PC-3 (cell line): ENCODE measurements around the gene ARSG.

Experiments used
- CTCF ChIP-seq: fragments of 300-600 bp; sonication (generic); conservative IDR thresholded peaks from 2 replicates; pipeline ENCODE4 v1.5.1; 2017; ENCODE audit warnings: antibody characterized with exemption, low read depth, mild to moderate bottlenecking, low read length
- EZH2phosphoT487 ChIP-seq: fragments of 300-600 bp; sonication (generic); IDR thresholded peaks from 2 replicates; pipeline ENCODE4 v1.6.1; 2018; ENCODE audit warnings: mild to moderate bottlenecking, antibody characterized with exemption, low read length, borderline replicate concordance

GRCh38 chr17:68399638-68400403, 108.5 kb downstream of the ARSG start:
- TF ChIP-seq CTCF = no peak
- no peak for TF ChIP-seq EZH2phosphoT487
